Iris pigment epithelial cell (primary cell): Measurements from ENCODE around the gene CFAP46.
"Not testable (repeated sequence)": the region's sequence is repeated elsewhere in the genome, so short reads cannot be mapped to it uniquely, and the experiment has no call there.

Experiments
- DNase-seq: peaks from one replicate; pipeline ENCODE4 v3.0.0-alpha.2; 2011; ENCODE audit warnings: low read depth

CFAP46 gene

GRCh38 chr10:132861116-132861691 lies 81.2 kb downstream of the CFAP46 start:
- no peak for DNase-seq

- no peak for DNase-seq
Measured at GRCh38 chr10:132860532-132860931, 81.8 kb downstream of the CFAP46 start.

DNA sequence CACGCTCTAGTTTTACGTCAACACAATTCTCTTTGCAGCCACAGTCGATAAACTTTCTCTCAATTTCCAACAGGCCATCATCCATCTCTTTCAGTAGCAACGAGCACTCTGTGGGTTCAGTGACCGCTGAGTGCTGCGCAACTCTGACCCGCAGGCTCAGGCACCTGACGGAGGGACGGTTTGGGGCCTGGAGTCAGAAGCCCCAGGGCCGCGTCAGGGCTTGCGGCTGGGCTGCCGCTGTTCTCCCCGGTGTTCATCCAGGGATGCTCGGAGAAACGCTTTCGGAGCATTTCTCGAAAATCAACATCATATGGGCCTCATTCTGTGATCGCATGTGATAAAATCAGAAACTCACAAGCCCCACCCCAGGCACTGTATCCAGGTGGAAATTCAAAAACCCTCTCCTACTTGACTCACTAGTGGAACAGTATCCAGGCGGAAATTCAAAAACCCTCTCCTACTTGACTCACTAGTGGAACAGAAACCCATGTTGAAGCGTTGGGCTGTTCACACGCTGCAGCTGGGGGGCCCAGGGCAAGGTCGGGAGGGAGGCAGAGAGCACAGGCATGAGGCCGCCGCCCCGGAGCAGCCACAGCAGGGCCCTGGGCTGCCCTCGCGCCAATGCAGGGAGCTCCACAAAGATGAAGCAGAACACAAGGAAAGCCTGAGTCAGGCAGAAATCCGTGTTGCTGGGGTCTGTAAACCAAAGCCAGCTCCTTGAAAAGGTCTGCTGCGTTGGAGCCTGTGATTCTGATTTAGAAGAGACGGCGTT lies 83.1 kb downstream of the CFAP46 start:
- DNase-seq = no peak

DNA sequence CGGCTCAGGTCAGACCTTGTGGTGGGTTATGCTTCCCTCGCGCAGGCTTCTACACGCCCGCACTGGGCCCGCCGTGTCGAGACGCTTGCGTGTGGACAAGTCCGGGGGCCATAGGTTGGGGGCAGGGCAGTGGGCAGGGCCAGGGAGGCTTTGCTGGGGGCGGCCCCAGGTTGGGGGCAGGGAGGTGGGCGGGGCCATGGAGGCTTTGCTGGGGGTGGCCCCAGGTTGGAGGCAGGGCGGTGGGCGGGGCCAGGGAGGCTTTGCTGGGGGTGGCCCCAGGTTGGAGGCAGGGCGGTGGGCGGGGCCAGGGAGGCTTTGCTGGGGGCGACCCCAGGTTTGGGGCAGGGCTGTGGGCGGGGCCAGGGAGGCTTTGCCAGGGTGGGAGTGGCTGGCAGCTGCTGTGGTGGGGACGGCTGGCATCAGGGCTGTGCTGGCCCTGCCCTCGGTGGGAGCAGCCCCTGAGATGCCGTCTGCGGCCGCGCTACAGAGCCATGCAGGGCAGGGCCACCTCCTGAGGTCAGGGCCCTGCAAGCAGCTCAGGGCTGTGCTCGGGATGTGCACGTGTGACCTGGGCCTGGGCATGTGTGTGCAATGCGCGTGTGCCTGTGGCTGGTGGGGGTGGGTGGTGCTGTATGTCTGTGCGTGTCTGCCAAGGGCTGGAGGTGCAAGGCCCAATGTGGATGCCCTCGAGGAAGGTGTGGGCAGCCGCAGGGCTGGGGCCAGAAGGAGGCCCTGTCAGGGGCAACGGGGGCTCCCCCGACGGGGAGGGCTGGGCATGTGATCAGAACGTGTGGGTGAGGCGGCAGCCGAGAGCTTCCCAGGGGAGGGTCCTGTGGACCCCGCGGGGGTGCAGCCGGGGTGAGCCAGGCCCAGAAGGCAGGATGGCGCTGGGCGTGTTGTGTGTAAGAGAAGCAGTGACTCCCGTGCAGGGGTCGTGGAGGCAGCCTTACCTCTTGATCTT lies 84.0 kb downstream of the CFAP46 start:
- DNase-seq = no peak

GRCh38 chr10:132856869-132857524 lies 85.4 kb downstream of the CFAP46 start:
- DNase-seq = no peak

DNA sequence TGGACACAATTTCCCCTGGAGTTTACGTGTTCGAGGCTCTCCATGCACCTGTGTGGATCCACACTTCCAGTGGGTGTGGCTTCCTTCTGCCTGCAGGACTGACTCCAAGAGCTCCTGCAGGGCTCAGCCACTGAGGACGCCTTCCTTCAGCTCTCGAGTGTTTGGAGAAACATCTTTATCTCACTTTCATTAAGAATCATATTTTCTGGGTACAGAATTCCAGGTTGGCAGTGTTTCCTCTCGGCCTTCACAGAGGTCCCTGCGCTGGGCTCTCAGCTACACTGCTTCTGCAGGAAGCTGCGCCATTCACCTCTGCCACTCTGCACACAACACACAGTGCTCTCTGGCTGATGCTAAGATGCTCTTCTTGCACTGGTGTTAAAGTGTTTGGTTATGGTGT lies 86.5 kb downstream of the CFAP46 start:
- no peak for DNase-seq

- DNase-seq = no peak
Measured at GRCh38 chr10:132851451-132851850, 90.9 kb downstream of the CFAP46 start.

- DNase-seq = no peak
Measured at GRCh38 chr10:132850896-132851295, 91.5 kb downstream of the CFAP46 start.

- no peak for DNase-seq
Measured at GRCh38 chr10:132850246-132850645, 92.1 kb downstream of the CFAP46 start.

- no peak for DNase-seq
Measured at GRCh38 chr10:132849546-132850031, 92.8 kb downstream of the CFAP46 start.

DNA sequence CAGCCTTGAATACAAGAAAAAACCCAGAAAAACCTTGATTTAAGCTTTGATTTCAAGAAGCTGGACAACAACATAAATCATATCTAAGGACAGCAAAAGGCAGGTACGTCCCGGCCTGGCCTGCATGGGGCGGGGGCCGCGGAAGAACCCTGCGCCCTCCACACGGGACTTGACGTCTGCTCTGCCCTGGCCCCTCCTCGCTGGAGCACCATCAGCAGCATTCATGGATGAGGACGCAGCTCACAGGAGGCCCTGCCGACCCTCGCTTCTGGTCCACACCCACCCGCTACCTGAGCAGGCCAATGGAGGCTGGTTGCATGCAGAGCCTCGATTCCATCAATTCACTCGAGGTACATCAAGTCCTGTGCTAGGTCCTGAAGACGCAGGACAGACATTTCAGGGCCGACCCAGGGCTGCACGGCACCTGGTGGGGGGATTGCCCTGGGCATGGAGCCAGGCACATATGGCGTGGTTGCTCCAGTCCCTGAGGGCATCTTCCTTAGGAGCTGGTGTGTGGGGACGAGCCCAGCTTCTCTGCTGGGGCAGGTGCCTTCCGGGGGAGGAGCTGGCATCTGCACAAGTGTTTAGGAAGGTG lies 93.3 kb downstream of the CFAP46 start:
- no peak for DNase-seq

DNA sequence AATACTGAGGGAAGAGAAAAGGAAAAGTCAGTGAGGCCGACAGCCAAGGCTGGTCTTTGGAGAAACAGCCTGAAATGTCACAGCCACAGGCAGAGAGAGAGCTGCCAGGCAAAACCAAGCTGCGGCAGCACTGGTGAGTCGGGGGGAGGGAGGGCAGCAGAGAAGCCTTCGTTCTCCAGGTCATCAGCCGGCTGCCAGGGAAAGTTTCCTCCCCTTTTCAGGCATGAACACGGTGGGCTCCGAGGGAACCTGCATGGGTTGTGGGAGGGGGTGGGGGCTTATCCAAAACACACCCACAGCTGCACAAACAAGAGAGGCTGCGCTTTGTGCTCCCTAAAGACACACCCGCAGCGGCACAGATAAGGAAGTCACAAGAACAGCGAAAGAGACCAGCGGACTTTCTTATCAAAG lies 94.1 kb downstream of the CFAP46 start:
- DNase-seq = no peak

- DNase-seq = no peak
Measured at GRCh38 chr10:132847856-132848255, 94.5 kb downstream of the CFAP46 start.

- no peak for DNase-seq
Measured at GRCh38 chr10:132847416-132847777, 95.0 kb downstream of the CFAP46 start.

DNA sequence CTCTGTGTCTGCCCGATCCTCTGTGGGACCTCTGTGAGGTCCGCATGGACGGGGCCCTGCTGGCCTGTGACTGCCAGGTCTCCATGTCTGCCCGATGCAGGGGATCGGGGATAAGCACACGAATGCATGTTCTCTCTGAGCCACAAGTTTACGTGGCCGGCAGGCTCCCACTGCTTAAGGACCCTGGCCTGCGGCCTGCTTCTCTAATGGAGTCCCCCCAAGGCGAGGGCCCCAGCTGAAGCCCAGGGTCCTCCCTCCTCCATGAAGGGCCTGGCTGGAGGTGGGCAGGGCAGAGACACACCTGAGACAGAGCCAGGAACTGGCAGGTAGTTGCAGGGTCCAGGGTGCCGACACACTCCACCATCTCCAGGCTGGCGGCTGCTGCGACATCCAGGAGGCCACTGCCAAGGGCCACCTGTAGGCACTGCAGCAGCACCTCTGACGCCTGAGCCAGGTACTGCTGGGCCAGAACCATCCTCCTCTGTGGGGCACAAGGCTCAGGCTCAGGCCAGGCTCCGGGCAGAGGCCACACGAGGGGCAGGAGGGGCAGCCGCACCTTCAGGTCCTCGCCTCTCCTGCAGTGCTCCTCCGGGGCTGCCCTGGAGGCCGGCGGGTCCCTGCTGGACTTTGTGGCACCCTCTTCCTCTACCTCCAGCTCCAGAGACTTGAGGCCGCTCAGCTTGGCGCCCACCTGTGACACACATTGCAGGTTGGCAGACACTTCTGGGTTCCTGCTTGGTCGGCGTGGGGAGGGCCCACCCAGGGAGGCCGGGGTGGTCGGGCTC lies 95.5 kb downstream of the CFAP46 start:
- no peak for DNase-seq

DNA sequence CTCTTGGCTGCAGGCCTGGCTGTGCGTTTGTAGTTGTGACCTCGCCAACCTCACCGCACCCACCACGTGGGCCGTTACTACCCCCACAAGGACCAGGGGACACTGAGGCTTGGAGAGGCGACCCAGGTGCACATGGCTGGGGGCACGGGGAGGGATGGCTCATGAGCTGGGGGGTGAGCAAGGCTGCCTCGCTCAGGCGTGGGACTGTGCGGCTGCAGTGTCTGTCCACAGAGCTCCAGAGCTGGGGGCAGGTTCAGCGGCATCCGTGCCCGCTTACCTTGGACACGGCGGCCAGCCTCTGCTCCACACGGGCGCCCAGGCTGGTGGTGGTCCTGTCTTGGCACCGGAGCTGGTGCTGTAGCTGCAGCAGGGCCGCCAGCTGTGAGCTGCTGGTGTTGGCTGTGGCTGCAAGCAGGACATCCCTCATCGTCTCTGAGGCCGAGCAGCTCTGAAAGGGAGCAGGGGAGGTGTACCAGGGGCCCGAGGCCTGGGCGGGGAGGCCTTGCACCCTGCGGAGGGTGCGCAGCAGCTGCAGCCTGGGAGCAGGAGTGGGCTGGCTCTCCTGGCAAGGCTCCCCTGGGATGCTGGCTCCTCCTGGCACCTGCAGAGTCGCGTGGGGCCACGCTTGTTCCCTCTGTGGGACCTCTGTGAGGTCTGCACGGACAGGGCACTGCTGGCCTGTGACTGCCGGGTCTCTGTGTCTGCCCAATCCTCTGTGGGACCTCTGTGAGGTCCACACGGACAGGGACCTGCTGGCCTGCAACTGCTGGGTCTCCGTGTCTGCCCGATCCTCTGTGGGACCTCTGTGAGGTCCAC lies 96.4 kb downstream of the CFAP46 start:
- no peak for DNase-seq

DNA sequence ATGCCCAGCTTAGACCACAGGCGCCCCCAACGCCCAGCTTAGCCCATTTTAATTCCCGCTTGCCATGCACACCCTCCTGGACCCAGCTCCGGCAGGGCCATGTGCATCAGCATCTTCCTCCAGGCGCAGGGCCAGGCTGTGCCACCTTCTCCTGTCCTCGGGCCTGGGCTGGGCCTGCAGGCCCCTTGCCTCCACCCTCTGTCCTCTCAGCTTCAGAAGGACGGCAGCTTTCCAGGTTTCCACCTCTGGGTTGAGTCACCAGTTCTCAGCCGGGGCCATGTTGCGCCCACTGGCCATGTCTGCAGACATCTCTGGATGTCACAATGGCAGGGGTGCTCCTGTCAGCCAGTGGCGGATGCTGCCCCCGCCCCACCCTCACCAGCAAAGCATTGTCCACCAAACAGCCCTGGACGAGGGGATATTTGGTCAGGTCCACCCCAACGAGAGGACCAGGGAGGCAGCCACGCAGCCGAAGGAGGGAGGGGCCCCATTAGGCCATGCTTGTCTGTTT lies 97.3 kb downstream of the CFAP46 start:
- no peak for DNase-seq

- DNase-seq = no peak
Measured at GRCh38 chr10:132844069-132844809, 98.1 kb downstream of the CFAP46 start.

DNA sequence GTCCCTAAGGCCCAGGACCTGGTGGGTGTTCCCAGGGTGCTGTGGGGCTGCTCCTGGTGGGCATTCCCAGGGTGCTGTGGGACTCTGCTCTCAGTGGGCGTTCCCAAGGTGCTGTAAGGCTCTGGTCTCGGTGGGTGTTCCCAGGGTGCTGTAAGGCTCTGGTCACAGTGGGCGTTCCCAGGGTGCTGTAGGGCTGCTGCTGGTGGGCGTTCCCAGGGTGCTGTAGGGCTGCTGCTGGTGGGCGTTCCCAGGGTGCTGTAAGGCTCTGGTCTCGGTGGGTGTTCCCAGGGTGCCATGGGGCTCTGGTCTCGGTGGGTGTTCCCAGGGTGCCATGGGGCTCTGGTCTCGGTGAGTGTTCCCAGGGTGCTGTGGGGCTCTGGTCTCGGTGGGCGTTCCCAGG lies 99.1 kb downstream of the CFAP46 start:
- DNase-seq = not testable (repeated sequence)
